Activated CD8-positive, alpha-beta memory T cell treated with anti-CD3 and anti-CD28 coated beads for 4 hours (primary cell): ENCODE results near the gene SLC37A1.

Experiments used
- DNase-seq, 2 donors: peaks; one replicate each; pipeline ENCODE4 v3.0.0-alpha.2; 2020; ENCODE audit warnings: low read depth in 2 of 2

The SLC37A1 gene

DNA sequence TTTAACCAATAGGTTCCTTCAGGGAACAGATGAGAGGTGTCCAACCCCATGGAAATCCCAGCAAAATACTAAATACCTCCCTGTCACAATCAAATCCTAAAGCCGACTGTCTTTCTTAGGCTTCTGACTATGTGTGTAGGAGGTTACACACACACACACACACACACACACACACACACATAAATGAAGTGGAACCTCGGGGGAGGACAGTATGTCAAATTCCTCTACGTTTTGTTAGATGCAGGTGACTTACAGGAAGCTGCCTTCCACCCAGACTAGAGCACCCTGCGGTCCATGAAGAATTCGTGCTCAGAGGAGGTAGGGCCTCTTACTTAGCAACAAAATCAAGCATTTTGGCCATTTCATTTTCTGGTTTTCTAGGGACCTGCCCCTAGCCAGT is 34.1 kb upstream of the SLC37A1 start:
- DNase-seq: no peak

DNA sequence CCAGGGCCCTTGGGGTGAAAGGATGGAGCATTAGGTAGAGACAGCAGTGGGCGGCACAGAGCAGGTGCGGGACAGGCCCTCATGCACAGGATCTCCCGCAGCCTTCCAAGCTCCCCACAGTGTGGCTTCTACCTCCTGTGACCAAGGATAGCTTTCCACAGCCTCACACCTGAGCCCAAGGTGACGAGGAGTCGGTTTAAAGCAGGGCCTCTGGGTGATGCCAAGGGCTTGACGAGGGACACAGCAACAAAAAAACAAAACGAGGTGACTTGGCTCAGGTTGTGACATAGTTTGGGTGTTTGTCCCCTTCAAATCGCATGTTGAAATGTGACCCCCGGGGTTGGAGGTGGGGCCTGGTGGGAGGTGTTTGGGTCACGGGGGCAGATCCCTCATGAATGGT is 32.9 kb upstream of the SLC37A1 start:
- DNase-seq: no peak

- no peak for DNase-seq
These were observed 32.5 kb upstream of the SLC37A1 start for GRCh38 chr21:42481169-42481568.

- no peak for DNase-seq
These were observed 28.7 kb upstream of the SLC37A1 start for GRCh38 chr21:42484966-42485365.

DNA sequence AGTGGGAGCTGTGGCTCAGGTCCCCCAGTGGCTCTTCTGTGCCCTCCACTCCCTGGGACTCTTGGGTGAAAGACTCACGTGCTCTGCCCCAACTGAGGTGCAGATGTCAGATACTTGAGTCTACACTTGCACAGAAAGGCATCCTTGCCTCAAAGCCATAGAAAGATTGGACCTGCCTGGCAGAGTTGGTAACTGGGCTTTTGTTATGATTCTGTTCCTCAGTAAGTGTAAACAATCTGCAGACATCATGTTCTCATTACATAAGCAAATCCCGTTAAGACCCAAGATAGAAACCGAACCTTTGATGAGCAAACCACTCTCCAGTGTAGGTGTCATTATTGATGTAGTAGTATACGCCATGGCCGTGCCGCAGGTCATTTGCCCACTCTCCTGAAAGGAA is 27.6 kb upstream of the SLC37A1 start:
- DNase-seq: no peak

GRCh38 chr21:42486531-42486930 is 27.1 kb upstream of the SLC37A1 start:
- no peak for DNase-seq

DNA sequence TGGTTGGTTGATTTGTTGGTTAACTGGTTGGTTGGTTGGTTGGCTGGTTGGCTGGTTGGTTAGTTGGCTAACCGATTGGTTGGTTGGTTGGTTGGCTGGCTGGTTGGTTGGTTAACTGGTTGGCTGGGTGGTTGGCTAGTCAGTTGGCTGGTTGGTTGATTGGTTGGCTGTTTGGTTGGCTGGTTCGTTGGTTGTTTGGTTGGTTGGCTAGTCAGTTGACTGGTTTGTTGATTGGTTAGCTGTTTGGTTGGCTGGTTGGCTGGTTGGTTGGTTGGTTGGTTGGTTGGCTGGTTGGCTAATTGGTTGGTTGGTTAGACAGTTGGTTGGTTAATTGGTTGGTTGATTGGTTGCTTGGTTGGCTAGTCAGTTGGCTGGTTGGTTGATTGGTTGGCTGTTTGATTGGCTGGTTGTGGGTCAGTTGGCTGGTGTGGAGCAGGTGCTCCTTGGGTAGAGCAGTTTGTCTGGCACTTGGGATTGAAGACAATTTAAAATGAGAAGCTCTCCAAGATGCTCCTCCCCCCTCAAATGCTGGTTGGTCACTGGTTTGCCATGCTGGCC is 24.6 kb upstream of the SLC37A1 start:
- no peak for DNase-seq

- no peak for DNase-seq
These were observed 23.7 kb upstream of the SLC37A1 start for GRCh38 chr21:42489991-42490390.

GRCh38 chr21:42490720-42491119 is 22.9 kb upstream of the SLC37A1 start:
- no peak for DNase-seq

DNA sequence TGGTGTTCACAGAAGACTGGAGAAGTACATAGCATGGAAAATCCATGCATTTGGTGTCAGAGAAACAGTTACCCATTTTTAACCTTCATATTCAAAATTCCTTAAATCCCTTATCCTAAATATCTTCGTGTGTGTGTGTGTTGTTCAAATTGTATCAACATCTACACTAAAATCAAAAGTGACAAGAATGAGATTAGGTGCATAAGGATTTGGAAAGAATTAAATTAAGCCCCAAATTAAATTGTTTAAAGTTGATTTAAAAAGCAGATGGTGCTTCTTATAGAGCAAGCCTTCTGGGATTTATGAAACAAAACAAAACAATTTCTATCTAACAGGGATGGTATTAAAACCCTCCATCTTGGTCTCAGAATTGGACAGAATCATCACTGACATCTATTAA is 22.3 kb upstream of the SLC37A1 start:
- DNase-seq: no peak

DNA sequence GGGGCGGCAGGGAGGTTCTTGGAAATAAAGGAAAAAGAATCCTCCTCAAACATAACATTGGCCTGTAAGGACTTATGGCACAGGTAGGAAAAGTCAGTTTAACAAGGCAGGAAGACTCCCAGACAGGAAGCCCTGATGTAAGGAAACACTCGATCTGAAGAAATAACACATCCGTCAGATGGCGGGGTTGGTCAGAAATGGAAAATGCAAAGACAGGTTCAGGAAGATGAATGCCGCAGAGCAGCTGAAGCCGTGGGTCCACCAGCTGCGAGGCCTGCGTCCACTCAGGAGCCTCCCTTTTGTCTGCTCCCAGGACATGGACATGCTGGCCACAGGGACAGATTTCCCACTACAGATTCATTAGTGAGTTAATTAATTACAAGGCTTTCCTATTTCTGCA is 21.5 kb upstream of the SLC37A1 start:
- DNase-seq: no peak

DNA sequence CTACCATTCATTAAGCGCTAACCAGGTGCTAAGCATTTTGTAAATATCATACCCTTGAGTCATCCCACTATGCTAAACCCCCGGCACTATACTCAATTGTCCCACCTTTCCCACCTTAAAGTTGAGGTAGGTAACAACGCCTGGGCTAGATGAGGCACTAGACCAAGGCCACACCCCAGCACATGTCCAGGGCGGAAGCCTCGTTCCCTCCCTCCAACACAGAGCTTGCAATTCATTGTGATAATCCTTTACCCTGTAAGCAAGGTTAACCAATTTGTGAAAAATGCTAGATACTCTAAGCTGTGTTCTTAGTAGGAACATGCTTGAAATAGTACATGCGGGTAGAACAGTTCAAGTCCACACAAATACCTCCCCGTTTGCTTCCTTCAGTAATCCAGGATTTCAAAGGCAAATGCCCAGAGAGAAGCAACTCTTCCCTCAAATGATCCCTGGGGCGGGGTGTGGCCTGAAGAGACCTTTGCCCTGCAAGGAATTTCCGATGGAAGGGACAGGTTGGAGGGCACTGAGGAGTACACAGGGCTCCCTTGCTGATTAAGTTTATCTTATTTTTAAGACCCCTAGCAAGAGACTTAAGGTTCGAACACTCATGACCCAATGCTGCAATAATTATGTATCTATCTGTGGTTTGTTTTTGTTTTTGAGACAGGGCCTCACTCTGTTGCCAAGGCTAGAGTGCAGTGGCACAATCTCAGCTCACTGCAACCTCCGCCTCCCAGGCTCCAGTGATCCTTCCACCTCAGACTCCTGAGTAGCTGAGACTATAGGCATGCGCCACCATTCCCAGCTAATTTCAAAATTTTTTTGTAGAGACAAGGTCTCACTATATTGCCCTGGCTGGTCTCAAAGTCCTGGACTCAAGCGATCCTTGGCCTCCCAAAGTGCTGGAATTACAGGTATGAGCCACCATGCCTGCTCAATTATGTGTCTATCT is 20.3 kb upstream of the SLC37A1 start:
- no peak for DNase-seq

DNA sequence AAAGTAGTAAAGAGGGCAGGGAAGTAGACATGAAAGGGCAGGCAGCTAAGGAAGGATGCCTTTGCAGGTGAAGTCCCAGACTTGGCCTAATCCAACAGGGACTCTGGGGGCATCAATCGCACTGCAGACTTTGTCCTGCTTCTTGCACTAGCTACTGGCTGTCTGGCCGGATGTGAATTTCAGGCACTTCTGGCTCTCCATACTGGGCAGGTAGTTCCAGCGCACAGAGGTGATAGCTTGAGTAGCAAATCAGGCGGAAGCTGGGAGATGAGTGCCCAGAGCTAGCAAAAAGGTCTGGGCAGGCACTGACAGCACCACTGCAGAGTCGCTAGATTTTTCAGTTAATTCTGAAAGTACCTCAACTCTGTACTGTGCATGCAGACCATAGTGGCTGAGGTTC is 18.6 kb upstream of the SLC37A1 start:
- DNase-seq: no peak

DNA sequence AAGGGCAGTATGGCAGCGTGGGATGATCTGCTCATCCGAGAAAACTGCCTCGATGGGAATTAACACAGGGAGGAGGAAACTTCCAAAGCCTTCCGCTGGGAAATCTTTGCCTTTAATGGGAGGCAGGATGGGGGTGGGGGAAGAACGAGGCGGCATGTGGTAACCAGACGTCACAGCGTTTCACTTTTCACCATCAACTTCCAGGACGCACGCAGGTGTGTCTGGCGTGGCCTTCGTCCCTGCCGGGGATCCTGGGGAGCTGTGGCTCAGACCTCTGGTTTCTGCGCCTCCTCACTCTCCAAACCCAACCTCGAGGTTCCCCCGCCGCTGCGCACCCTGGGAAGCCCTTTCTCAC is 17.9 kb upstream of the SLC37A1 start:
- DNase-seq: no peak

DNA sequence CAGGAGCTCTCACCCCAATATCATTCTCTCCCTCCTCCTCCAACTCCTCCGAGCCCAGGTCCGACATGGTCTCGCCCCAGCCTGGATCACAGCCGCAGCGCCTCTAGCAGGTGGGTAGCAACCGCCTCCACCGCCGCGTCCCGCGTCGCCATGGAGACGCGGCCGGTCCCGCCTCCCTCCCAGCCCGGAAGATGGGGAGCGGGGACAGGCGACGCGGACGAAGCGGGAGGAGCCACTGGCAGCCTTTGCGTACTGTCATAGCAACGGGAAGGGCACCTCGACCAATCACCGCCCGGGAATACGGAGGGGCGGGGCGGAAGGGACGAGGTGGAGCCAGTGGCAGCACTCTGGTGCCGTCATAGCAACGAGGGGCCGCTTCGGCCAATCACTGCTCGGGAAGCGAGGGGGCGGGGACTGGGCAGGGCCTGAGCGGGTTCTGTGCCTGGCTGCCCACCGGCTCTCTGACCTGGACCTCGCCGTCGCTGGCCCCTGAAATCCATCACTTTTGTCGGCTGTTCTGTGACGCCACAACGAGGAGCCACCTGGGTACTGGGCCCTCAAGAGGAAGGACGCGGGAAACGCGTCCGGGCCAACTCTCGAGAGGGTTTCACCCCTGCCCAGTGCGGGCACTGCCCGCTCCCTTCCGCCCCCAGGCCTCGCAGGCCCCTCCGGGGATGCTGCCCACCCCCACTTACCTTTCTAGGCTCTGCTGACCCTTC is 17.4 kb upstream of the SLC37A1 start, which contains the start of gene RSPH1:
RSPH1 (minus strand) TSS at position 105 of the 719 bp plus-strand sequence; CDS start at position 67, 38 bp downstream.
- DNase-seq: peak; percentile 99

GRCh38 chr21:42496839-42497202 is 16.8 kb upstream of the SLC37A1 start:
- DNase-seq: no peak

GRCh38 chr21:42498012-42498411 is 15.6 kb upstream of the SLC37A1 start:
- DNase-seq: no peak

- DNase-seq: no peak
These were observed 14.1 kb upstream of the SLC37A1 start for GRCh38 chr21:42499444-42500112.

DNA sequence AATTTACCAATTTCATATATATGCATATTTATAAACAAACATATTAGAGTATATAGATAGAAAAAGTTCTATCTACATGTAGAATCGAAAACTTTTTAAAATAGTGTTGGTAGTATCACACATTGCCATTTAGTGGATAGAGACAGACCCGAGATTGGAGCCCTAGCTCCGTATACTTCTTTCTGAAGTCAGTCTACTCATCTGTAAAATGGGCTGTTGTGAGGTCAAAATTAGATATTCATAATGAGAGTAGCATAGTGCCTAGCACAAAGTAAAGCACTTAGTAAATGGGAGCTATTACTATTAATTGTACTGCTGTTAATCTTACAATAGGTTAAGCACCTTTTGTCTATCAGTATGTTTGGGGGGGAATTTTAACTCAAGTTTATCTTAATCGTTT is 13.4 kb upstream of the SLC37A1 start:
- DNase-seq: no peak

DNA sequence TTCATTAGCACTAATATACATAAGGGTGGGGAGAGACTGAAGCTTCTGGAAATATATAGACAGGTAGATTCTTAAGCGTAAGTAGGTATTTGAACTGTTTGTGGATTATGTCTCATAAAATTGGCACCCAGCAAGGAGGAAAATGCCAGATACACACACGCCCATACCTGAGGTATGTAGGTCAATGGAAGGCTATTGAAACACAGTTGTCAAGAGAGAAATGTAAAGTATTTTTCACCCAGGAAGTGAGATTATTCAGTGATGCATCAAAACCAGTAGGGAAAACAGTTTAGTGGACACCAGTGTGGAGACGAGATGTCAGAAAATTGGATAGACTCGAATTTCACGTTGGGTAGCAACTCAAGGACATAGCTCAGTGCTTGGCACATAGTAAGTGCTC is 12.9 kb upstream of the SLC37A1 start:
- no peak for DNase-seq

- DNase-seq: no peak
These were observed 9.9 kb upstream of the SLC37A1 start for GRCh38 chr21:42503711-42504110.

DNA sequence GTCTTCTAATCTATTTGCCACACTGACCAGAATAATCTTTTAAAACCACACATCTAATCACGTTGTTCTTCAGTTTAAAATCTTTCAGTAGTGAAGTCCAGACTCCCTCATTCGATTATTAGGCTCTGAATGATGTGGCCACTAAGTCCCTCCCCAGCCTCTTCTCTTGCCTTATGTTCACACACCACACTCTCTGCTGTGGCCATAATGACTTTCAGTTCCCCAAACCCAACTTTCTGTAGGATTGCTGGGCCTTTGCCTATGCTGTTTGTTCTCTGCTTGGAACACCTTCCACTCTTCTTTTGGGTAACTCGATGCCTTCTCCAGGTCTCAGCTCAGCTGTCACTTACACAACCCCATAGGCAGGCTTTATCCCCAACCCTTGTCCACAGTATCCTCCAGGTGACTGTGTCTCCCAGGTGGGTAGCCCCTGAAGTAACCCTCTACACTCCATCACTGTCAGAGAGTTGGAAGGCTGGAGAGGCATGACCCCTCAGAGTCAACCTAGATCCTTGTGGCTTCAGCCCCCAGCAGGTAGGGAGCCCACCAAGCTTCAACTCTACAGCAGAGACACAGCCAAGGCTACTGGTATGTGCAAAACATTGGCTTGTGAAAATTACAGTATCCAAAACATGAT is 8.4 kb upstream of the SLC37A1 start:
- DNase-seq: no peak
